ENCODE results near the gene LTB. TPM values are rescaled to one million over a fixed set of nuclear protein-coding genes. Genes with fewer than 3 reads are reported as not detected.
A peak's percentile ranks its signal among the peaks of the same experiment; 100 is the strongest.

Gene LTB
- polyA plus RNA-seq, 4 donors = 4.0 to 19.7 (median 8.0) TPM

DNA sequence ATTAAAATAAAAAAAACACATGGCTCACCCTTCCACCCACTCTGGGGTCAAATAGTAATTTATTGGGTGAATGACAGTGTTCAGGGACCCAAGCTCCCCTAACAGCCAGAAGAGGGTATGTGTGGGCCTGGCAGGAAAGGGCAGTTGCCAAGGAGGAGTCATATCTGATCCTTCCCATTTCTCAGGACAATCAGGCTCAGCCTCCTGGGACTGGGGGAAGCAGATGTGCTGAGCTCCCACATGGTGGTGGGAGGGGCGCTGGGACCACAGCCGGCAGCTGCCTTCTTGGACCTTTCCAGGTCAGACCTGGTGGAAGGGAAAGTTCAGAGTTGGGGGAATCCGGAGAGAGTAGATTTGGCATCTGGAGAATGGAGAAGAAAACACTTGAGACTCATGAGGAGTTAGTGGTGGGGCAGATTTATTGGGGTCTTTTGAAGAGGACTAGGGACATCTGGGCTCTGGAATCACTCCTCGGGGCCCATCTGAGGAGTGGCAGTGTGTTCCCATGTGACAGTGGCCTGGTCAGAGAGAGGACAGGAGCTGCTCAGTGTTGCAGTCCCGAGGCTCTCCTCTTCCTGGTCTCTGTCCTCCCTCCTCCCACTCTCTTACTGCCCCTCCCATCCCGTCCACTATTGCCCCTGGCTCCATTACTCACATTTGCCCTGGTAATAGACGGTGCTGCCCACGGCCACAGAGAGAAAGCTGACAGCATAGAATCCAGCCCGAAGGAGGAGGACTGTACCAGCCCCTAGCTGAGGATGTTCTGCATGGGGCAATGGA lies 6.8 kb upstream of the LTB start:
- peaks cover 0 to 3% (median 0%) of the 10 kb centered on the region in 3 donors for H3K27me3 ChIP-seq (ENCODE audit: control insufficient read depth in 3 of 3, insufficient read depth in 3 of 3, low read length in 3 of 3)
- no peak for FAIRE-seq
- no peaks in the 10 kb centered on the region for H3K36me3 ChIP-seq (ENCODE audit: control insufficient read depth in 3 of 3, insufficient read depth in 2 of 3, low read depth in 1 of 3, low read length in 3 of 3)
- H3K27ac ChIP-seq (ENCODE audit: low read depth in 1 of 3, low read length in 2 of 3) = no peak overlapping the region
- WGBS, 3 donors = 60 to 68% (median 61%) methylated on average over 8 to 9 of the region's 9 CpGs
- no peak for DNase-seq
- H3K4me1 ChIP-seq (ENCODE audit: control insufficient read depth in 3 of 3, insufficient read depth in 2 of 3, low read depth in 1 of 3, low read length in 2 of 3) = no peaks in the 10 kb centered on the region
- no peaks in the 10 kb centered on the region for H3K9me3 ChIP-seq (ENCODE audit: control insufficient read depth in 2 of 2, insufficient read depth in 1 of 2, low read depth in 1 of 2, low read length in 1 of 2)
- H3K4me3 ChIP-seq (ENCODE audit: low read depth in 1 of 3, low read length in 3 of 3) = no peak overlapping the region

DNA sequence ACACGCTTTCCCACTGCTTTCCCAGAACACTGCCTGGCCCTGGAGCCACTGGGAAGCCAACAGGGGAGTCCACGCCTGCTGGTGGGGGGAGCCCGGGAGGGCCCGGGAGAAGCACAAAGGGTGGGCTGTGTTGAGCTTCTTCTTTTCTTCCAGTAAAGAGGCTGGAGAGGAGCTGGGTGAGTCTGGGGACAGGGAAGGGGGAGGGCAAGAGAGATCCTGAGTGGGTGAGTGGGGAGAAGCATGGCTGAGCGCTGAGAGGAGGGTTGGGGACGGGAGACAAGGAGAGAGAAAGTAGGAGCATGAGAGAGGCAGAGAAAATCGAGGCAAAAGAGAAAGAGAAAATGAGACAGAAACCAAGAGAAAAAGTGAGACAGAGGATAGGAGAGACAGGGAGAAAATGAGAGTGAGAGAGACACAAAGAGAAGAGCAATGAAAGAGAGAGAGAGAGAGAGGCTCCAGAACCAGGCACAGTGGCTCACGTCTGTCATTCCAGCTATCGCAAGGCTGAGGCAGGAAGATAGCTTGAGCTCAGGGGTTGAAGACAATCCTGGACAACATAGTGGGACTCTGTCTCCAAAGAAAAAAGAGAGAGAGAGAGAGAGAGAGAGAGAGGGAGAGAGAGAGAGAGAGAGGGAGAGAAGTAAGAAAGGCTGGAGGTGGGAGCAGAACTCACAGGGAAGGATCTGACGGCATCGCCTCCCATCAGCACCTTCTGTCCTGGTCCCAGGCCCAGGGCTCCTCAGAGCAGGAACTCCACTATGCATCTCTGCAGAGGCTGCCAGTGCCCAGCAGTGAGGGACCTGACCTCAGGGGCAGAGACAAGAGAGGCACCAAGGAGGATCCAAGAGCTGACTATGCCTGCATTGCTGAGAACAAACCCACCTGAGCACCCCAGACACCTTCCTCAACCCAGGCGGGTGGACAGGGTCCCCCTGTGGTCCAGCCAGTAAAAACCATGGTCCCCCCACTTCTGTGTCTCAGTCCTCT lies 5.9 kb upstream of the LTB start:
- no peak overlapping the region for H3K27ac ChIP-seq (ENCODE audit: low read depth in 1 of 3, low read length in 2 of 3)
- FAIRE-seq (no peak), DNase-seq (no peak)
- WGBS, 3 donors = 57 to 77% (median 67%) methylated on average over 12 of the region's 12 CpGs
- no peaks in the 10 kb centered on the region for H3K9me3 ChIP-seq (ENCODE audit: control insufficient read depth in 2 of 2, insufficient read depth in 1 of 2, low read depth in 1 of 2, low read length in 1 of 2)
- no peak overlapping the region for H3K4me3 ChIP-seq (ENCODE audit: low read depth in 1 of 3, low read length in 3 of 3)
- no peaks in the 10 kb centered on the region for H3K4me1 ChIP-seq (ENCODE audit: control insufficient read depth in 3 of 3, insufficient read depth in 2 of 3, low read depth in 1 of 3, low read length in 2 of 3)
- peaks cover 0 to 3% (median 0%) of the 10 kb centered on the region in 3 donors for H3K27me3 ChIP-seq (ENCODE audit: control insufficient read depth in 3 of 3, insufficient read depth in 3 of 3, low read length in 3 of 3)
- H3K36me3 ChIP-seq (ENCODE audit: control insufficient read depth in 3 of 3, insufficient read depth in 2 of 3, low read depth in 1 of 3, low read length in 3 of 3) = no peaks in the 10 kb centered on the region

DNA sequence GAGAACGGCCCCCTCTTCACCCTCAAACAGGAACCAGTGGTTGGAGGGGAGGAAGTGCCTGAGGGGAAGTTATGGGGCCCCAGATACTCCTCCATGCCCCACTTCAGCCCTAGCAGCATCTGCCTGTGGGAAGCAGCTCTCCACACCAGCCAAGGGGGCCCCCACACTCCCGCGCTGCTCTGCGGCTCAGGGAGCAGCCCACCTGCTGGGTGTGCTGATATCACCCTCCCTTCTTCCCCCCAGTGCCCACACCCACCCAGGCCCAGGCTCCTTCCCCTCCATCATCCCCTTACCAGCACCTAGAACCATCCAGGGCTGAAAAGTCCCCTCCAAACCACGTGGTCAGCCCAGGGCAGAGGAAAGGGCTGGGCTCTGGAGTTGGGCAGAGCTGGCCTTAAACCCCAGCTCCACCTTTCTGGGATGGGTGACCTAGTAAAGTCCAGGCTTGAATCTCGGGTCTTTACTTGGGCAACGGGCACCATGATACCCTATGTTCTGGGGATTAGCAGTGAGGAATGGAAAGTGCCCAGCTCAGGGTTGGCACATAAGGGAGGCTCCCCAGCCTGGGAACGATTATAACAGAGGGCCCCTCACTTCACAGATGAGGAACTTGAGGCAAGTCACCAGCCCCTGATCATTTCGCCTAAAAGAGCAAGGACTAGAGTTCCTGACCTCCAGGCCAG lies 4.5 kb upstream of the LTB start:
- H3K9me3 ChIP-seq (ENCODE audit: control insufficient read depth in 2 of 2, insufficient read depth in 1 of 2, low read depth in 1 of 2, low read length in 1 of 2) = no peaks in the 10 kb centered on the region
- peaks cover 0 to 6% (median 0%) of the 10 kb centered on the region in 3 donors for H3K27me3 ChIP-seq (ENCODE audit: control insufficient read depth in 3 of 3, insufficient read depth in 3 of 3, low read length in 3 of 3)
- DNase-seq = no peak
- H3K27ac ChIP-seq (ENCODE audit: low read depth in 1 of 3, low read length in 2 of 3) = peak overlapping the region in 1 of 3 donors; percentile 17
- no peak for FAIRE-seq
- H3K4me1 ChIP-seq (ENCODE audit: control insufficient read depth in 3 of 3, insufficient read depth in 2 of 3, low read depth in 1 of 3, low read length in 2 of 3) = peaks cover 0 to 2% (median 0%) of the 10 kb centered on the region in 3 donors
- no peaks in the 10 kb centered on the region for H3K36me3 ChIP-seq (ENCODE audit: control insufficient read depth in 3 of 3, insufficient read depth in 2 of 3, low read depth in 1 of 3, low read length in 3 of 3)
- H3K4me3 ChIP-seq (ENCODE audit: low read depth in 1 of 3, low read length in 3 of 3) = peak overlapping the region in 1 of 3 donors; percentile 19
- WGBS, 3 donors = 44 to 74% (median 50%) methylated on average over 6 to 9 of the region's 9 CpGs

DNA sequence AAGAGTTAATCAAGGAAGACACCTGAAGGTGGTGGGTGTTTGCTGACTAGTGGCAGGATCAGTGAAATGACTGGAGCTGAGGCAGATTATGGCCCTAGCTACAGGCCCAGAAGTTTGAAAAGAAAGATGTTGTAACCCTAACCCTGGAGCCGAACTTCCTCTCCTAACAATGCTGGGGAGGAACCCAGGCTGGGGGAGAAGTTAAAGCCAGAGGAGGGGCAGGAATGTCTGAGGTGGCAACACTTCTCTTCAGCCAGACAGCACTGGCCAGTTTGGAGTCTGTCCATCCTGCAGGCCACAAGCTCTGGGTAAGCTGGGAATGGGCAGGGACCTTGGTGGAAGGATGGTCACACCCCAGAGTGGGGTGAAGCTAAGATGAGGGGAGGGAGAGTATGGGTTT lies 3.8 kb upstream of the LTB start, which contains the start of gene LST1:
TSS of gene LST1 (plus strand) at position 270 of the 400 bp plus-strand sequence. CDS start 1,023 bp downstream, outside the sequence.
- Histone ChIP-seq H3K4me3 (ENCODE audit: low read depth in 1 of 3, low read length in 3 of 3) (peak within 1 kb of the TSS in 1 of 3 donors; percentile 19), H3K27ac (ENCODE audit: low read depth in 1 of 3, low read length in 2 of 3) (peak within 1 kb of the TSS in 1 of 3 donors; percentile 17), H3K36me3 (ENCODE audit: control insufficient read depth in 3 of 3, insufficient read depth in 2 of 3, low read depth in 1 of 3, low read length in 3 of 3) (no peaks in the 10 kb centered on the region), H3K4me1 (ENCODE audit: control insufficient read depth in 3 of 3, insufficient read depth in 2 of 3, low read depth in 1 of 3, low read length in 2 of 3) (peaks cover 0 to 5% (median 0%) of the 10 kb centered on the region in 3 donors), H3K9me3 (ENCODE audit: control insufficient read depth in 2 of 2, insufficient read depth in 1 of 2, low read depth in 1 of 2, low read length in 1 of 2) (no peaks in the 10 kb centered on the region), H3K27me3 (ENCODE audit: control insufficient read depth in 3 of 3, insufficient read depth in 3 of 3, low read length in 3 of 3) (peaks cover 0 to 10% (median 0%) of the 10 kb centered on the region in 3 donors)
- DNase-seq (no peak), FAIRE-seq (no peak)
- WGBS, 3 donors = 56 to 81% (median 62%) methylated on average over 1 of the region's 1 CpG

DNA sequence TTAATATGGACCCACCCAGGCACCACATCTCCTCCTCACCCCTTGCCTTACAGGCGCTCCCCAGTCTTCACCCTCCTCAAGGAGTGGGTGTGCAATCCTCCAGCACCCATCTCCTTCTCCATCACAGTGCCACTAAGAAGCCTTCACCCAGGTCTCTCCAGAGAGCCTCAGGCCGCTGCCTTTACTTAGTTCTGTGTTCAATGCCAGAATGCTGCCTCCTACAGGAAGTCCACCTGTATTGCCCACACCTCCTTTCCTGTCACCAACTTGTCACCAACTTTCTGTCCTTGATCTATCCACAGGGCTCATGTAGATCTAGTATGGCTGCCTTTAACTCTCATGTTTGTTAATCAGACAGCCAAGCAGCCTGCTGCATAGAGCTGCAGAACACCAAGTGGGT lies 3.3 kb upstream of the LTB start:
- peaks cover 0 to 7% (median 0%) of the 10 kb centered on the region in 3 donors for H3K4me1 ChIP-seq (ENCODE audit: control insufficient read depth in 3 of 3, insufficient read depth in 2 of 3, low read depth in 1 of 3, low read length in 2 of 3)
- WGBS, 3 donors = 62 to 77% (median 63%) methylated on average over 2 of the region's 2 CpGs
- no peak overlapping the region for H3K4me3 ChIP-seq (ENCODE audit: low read depth in 1 of 3, low read length in 3 of 3)
- peak in 1 of 2 donors; percentile 36 for DNase-seq
- peaks cover 0 to 12% (median 0%) of the 10 kb centered on the region in 3 donors for H3K27me3 ChIP-seq (ENCODE audit: control insufficient read depth in 3 of 3, insufficient read depth in 3 of 3, low read length in 3 of 3)
- peaks cover 0 to 2% of the 10 kb centered on the region in 2 donors for H3K9me3 ChIP-seq (ENCODE audit: control insufficient read depth in 2 of 2, insufficient read depth in 1 of 2, low read depth in 1 of 2, low read length in 1 of 2)
- no peaks in the 10 kb centered on the region for H3K36me3 ChIP-seq (ENCODE audit: control insufficient read depth in 3 of 3, insufficient read depth in 2 of 3, low read depth in 1 of 3, low read length in 3 of 3)
- FAIRE-seq = no peak
- H3K27ac ChIP-seq (ENCODE audit: low read depth in 1 of 3, low read length in 2 of 3) = peak overlapping the region in 1 of 3 donors; percentile 1

DNA sequence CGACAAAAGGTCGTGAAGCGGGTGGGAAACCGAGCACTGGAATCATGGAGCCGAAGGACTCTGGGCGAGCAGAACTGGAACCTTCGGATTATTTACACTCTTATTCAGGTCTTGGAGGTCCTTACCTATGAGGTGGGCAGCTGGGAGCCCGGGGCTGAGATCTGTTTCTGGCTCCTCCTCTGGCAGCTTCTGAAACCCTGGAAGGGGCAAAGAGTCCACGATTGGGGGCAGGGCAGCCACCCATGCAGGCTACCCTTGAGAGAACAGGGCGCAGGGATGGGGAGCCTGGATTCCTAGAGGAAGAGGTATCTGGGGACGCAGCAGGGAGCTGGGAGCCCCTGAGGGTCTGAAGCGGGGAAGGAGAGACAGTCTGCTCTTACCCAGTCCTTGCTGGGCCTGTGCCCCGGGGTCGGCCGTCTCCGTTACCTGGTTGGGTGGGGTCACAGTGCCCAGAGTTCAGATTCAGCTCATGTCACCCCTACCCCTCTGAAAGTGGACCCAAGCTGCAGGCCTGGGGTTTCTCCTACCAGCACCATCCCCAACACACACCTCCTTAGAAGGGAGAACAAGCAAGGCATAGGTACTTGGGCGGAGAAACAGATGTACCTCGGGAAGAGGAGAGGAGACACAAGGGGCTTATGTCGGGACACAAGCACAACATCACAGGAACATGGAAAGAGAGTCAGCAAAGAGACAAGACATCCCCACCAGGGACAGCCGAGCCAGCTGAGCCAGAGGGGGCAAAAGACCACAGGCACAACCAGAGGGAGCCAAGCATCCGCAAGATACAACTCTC lies 592 bp downstream of the LTB start:
- Histone ChIP-seq H3K36me3 (ENCODE audit: control insufficient read depth in 3 of 3, insufficient read depth in 2 of 3, low read depth in 1 of 3, low read length in 3 of 3) (no peaks in the 10 kb centered on the region), H3K27ac (ENCODE audit: low read depth in 1 of 3, low read length in 2 of 3) (peak overlapping the region in 2 of 3 donors; percentile 43 to 84), H3K27me3 (ENCODE audit: control insufficient read depth in 3 of 3, insufficient read depth in 3 of 3, low read length in 3 of 3) (peaks cover 0 to 11% (median 0%) of the 10 kb centered on the region in 3 donors), H3K9me3 (ENCODE audit: control insufficient read depth in 2 of 2, insufficient read depth in 1 of 2, low read depth in 1 of 2, low read length in 1 of 2) (peaks cover 0 to 4% of the 10 kb centered on the region in 2 donors), H3K4me1 (ENCODE audit: control insufficient read depth in 3 of 3, insufficient read depth in 2 of 3, low read depth in 1 of 3, low read length in 2 of 3) (peaks cover 0 to 9% (median 0%) of the 10 kb centered on the region in 3 donors), H3K4me3 (ENCODE audit: low read depth in 1 of 3, low read length in 3 of 3) (peak overlapping the region; percentile 60 to 71 (median 71))
- 19 to 22% (median 20%) methylated on average over 17 to 21 of the region's 21 CpGs for WGBS, 3 donors
- FAIRE-seq (no peak), DNase-seq (peak; percentile 34 to 54)

DNA sequence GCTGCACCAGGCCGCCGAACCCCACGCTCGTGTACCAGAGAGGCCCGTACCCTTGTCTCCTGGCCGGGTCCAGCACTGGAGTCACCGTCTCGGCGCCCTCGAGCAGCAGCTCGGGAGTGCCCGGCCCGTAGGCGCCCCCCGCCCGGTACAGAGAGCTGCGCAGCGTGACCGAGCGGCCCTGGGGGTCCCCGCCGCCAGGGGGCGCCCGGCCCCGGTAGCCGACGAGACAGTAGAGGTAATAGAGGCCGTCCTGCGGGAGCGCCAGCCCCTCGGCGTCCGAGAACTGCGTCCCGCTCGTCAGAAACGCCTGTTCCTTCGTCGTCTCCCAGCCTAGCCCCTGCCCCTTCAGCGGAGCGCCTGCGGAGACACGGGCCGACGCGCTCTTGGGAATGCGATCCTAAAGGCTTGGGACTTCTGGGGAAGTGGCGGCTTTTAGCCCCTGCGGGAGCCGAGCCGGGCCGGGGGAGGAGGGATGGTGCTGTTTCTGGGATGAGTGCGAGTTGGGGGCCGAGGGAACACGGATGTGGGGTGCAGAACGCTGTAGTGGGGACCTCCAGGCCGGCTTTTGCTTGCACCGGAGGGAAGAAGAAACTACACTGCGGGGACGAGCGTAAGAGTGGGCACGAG lies 1.3 kb downstream of the LTB start:
- DNase-seq = peak; percentile 69 to 89
- Histone ChIP-seq H3K27ac (ENCODE audit: low read depth in 1 of 3, low read length in 2 of 3) (peak overlapping the region; percentile 43 to 84 (median 59)), H3K4me1 (ENCODE audit: control insufficient read depth in 3 of 3, insufficient read depth in 2 of 3, low read depth in 1 of 3, low read length in 2 of 3) (peaks cover 0 to 9% (median 0%) of the 10 kb centered on the region in 3 donors), H3K36me3 (ENCODE audit: control insufficient read depth in 3 of 3, insufficient read depth in 2 of 3, low read depth in 1 of 3, low read length in 3 of 3) (no peaks in the 10 kb centered on the region), H3K9me3 (ENCODE audit: control insufficient read depth in 2 of 2, insufficient read depth in 1 of 2, low read depth in 1 of 2, low read length in 1 of 2) (peaks cover 0 to 4% of the 10 kb centered on the region in 2 donors), H3K4me3 (ENCODE audit: low read depth in 1 of 3, low read length in 3 of 3) (peak overlapping the region; percentile 60 to 71 (median 71)), H3K27me3 (ENCODE audit: control insufficient read depth in 3 of 3, insufficient read depth in 3 of 3, low read length in 3 of 3) (peaks cover 0 to 11% (median 0%) of the 10 kb centered on the region in 3 donors)
- no peak for FAIRE-seq
- WGBS, 3 donors = 0% methylated on average over 53 to 62 of the region's 62 CpGs

Data from small intestine (tissue), 7 donors.